C4-2B (cell line): ENCODE measurements around the gene FERMT3.

Experiments
- ZFX ChIP-seq: fragments of 450-650 bp; IDR thresholded peaks from 2 replicates; pipeline ENCODE4 v1.6.1; 2017
- TF ChIP-seq, protein P1 (sequence below): fragments of 450-650 bp; conservative IDR thresholded peaks from 2 replicates; pipeline ENCODE4 v1.5.1; 2017; ENCODE audit warnings: mild to moderate bottlenecking

DNA sequence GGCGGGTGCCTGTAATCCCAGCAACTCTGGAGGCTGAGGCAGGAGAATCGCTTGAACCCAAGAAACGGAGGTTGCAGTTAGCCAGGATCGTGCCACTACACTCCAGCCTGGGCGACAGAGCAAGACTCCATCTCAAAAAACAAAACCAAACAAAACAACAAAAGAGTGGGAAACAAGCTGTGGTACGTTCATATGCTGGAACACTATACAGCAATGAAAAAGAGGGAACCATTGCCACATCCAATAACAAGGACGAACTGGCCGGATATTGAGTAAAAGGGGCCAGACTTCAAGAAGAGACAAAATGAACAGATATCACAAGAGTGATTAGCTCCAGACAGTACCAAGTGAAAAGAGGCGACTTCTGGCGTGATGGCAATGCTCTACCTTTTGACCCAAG lies 45.5 kb upstream of the FERMT3 start:
- TF ChIP-seq, protein P1, sequence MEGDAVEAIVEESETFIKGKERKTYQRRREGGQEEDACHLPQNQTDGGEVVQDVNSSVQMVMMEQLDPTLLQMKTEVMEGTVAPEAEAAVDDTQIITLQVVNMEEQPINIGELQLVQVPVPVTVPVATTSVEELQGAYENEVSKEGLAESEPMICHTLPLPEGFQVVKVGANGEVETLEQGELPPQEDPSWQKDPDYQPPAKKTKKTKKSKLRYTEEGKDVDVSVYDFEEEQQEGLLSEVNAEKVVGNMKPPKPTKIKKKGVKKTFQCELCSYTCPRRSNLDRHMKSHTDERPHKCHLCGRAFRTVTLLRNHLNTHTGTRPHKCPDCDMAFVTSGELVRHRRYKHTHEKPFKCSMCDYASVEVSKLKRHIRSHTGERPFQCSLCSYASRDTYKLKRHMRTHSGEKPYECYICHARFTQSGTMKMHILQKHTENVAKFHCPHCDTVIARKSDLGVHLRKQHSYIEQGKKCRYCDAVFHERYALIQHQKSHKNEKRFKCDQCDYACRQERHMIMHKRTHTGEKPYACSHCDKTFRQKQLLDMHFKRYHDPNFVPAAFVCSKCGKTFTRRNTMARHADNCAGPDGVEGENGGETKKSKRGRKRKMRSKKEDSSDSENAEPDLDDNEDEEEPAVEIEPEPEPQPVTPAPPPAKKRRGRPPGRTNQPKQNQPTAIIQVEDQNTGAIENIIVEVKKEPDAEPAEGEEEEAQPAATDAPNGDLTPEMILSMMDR, result no peak
- TF ChIP-seq ZFX, result no peak
